GM18909 (cell line): ENCODE results near the gene CHIT1.

Source experiments
- ATAC-seq: cut with Tn5 transposase; IDR thresholded peaks from one replicate; pipeline ENCODE4 v1.9.1; 2021; ENCODE audit warnings: mild to moderate bottlenecking; ENCODE audit not compliant: unreplicated experiment, poor library complexity

Gene CHIT1

DNA sequence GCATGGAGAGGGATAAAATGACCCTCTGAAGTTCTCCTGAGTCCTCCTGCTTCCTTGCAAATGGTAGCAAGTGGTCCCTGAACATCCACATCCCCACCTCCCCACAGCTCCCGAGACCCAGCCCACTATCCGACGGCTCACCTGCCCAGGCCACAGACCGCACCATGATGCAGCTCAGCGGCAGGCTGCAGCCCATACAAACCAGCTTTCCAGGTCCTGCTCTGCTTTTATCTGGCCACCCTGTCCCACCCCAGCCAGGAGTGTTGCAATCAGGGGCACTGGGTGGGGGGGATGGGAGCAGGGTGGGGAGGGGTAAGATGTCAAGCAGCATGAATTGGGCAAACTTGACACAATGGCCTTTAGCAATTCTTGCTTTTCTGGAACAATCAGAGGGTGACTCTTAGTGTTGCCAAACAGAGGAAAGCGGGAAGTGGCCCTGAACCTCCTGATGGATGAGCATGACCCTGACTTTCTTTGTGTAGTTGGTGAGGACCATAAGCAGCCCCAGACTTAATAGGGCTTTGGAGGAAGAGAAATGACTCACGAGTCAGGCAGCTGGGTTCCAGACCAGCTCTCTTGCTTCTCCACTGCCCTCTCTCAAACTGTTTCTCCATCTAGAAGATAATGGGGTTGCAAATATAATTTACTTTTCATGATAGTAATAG is at the start of gene CHIT1:
CHIT1 (minus strand) TSS at position 203 of the 665 bp plus-strand sequence; CDS start at position 166, 37 bp downstream.
- ATAC-seq = no peak

- ATAC-seq = no peak
These were observed 49.5 kb upstream of the CHIT1 start for GRCh38 chr1:203278885-203279406.

- no peak for ATAC-seq
These were observed 48.8 kb upstream of the CHIT1 start for GRCh38 chr1:203278082-203278884.

DNA sequence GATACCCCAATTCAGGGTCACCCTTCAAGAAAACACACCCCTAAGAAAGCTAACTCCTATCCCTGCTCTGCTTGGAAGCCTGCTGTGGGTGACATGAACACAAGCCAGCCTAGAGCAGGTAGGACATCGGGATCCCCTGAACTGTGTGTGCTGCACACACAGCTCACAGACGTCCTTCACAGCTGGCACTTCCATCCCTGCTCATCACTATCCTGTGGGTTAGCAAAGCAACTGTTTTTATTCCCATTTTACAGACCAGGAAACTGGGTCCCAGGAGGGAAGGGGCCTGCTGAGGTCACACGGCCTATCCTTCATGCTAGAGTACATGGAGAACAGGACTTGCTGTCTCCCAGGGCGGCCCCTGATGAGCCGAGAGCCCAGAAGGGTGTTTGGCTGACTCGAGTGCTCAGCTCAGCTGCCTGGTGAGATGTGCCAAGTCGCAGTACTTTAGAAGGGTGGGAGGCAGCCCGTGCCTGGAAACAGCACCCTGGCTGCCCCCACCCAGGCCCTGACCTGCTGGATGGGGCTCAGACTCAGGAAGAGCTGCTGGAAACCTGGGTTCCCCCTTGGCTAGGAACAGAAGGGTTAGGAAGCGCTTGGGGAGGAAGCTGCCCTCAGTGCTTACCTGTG is 47.6 kb upstream of the CHIT1 start:
- no peak for ATAC-seq

DNA sequence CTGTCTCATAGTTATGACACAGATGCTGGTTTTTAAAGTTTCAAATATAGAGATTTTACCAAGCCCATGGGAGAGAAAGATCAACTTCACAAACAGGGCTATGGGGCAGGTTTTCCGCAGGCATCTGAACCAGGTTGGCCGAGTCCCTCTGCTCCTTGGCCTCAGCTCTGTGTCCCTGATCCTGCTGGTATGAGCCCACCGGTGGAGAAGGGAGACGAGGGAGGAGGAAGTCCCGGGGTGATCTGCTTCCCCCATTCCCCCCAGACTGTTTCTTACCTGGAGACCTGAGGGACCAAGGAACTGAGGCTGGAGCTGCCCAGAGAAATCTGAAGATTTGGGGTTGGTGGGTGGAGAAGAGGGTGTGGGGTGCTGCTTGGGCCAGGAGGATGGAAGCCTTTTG is 46.9 kb upstream of the CHIT1 start:
- ATAC-seq = no peak

DNA sequence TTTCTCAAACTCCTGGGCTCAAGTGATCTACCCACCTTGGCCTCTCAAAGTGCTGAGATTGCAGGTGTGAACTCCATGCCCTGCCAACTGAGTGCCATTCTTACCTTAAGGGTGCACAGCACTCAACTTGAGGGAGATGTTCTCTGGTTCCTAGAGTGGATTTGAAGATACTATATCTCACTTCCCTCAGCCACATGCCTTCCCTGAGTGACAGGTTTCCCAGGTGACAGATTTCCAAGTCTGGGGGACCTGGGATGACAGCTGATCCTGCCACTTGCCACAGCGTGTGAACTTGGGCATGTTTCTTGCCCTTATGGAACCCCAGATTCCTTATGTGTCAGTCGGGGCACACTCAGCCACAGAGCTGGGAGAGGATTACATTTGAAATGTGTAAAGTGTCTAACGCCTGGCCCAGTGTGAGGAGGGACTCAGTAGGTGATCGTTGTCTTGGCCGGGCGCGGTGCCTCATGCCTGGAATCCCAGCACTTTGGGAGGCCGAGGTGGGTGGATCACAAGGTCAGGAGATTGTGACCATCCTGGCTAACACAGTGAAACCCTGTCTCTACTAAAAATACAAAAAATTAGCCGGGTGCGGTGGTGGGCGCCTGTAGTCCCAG is 46.3 kb upstream of the CHIT1 start:
- no peak for ATAC-seq

DNA sequence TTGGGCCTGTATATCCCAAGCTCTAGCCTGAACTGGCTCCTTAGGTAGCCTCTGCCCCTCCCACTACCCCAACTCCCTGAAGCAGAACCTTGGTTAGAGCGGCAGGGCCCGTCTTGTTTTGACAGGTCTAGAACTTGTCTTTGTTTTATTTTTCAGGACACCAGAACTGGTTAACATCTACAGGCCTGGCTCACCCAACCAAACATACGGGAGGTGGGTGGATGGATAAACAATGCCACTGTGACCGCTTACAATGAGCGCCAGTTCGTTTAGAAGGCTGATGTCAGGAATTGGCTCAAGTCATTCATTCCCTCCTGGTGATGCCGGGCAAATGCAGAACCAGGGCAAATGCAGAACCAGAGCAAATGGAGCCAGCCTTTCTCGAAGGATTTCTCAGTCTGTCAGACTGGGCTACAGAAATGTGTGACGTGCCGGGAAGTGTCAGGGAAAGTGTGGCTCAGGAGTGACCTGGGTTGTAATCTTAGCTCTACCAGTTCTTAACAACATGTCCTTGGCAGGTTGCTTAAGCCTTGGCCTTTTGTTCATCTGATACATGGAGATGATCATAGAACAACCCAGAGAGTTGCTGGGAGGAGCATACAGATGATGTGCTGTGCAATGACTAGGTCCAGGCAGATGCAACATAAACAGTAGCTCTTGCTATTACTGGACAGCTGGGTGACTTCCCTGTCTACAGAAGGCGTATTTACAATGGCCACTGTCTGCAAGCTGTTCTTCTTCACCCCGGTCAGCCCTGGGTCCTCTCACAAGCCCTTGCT is 45.3 kb upstream of the CHIT1 start:
- ATAC-seq = no peak

GRCh38 chr1:203273869-203274602 is 44.6 kb upstream of the CHIT1 start:
- no peak for ATAC-seq

- peak; percentile 71 for ATAC-seq
These were observed 43.9 kb upstream of the CHIT1 start for GRCh38 chr1:203273206-203273868.

- ATAC-seq = no peak
These were observed 43.2 kb upstream of the CHIT1 start for GRCh38 chr1:203272633-203273205.

GRCh38 chr1:203271962-203272632 is 42.6 kb upstream of the CHIT1 start:
- no peak for ATAC-seq

DNA sequence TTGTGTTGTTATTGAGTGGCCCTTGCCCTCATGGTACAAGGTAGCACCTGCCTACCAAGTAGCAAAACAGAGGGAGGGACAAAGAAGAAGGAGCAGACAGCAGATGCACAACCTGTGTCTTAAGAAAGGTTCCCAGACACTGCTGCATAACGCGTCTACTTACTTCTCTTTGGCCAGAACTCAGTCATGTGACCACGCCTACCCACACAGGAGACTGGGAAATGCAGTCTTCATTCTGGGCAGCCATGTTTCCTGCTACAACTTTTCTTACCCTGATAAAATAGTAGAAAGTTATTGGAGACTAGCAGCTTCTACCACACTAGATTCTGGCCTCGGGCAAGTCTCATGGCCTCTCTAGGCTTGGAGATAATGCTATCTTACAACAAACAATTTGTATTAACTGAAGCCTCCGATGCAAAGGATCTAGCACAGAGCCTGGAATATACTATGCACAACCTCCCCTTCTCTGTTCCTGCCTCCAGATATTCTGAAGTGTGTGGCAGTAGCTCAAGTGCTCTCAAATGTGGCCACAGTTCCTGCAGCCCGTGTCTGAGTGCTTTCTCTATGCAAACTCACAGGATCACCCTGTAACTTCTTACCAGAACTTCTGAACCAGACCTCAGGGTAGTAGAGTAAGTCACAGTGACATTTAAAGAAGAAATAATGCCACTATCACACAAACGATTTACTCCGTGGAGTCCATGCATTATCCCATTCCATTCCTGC is 41.7 kb upstream of the CHIT1 start:
- ATAC-seq = no peak

DNA sequence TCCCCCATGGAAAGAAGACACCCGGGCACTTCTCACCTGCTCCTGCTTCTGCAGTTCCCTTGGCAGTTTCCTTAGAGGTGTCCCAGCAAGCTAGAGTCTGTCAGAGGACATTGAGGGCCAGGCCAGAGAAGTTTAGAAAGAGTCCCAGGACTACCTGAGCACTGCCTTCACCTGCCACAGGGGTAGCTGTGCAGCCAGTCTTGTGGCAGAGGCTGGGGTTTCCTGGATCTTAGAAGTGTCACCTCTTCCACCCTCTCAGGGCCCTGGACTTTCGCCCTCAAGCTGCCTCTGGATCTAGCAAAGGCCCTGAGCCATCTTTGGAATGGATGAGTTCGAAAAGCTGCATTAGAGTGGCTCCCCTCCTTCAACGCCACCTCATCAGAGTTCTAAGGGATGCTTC is 41.0 kb upstream of the CHIT1 start:
- ATAC-seq = no peak

- no peak for ATAC-seq
These were observed 40.2 kb upstream of the CHIT1 start for GRCh38 chr1:203269654-203270020.

DNA sequence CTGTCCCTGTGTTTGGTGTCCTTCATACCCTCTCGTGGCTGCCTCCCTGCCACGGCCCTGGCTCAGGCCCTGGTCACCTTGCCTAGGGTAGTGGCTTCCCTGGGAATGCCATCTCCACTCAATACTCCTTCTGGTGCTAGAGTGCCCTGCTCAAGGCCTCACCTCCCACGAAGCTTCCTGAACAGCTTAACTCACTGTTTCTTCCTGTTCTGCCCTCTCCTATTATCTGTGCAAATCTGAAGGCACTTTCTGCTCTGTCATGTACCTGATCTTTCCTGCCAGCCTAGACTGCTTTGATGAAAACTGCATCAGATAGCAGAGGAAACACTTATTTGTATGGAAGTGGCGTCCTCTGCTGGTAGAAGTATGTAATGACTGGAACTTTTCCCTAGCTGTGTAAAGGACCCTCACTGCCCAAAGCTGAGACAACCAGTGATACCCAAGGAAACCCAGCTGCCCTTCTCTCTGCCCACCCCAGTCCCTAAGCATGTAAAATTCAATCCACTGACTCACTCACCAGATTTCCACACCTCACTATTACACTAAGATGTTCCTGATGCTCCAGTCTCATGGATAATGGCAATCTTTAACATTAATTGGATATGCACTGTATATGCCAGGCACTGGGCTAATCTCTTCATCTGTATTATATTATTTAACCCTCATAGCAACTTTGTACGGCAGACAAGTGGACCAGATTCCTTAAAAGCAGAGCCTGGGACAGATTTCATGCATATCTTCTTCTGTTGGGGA is 39.6 kb upstream of the CHIT1 start:
- ATAC-seq = no peak

DNA sequence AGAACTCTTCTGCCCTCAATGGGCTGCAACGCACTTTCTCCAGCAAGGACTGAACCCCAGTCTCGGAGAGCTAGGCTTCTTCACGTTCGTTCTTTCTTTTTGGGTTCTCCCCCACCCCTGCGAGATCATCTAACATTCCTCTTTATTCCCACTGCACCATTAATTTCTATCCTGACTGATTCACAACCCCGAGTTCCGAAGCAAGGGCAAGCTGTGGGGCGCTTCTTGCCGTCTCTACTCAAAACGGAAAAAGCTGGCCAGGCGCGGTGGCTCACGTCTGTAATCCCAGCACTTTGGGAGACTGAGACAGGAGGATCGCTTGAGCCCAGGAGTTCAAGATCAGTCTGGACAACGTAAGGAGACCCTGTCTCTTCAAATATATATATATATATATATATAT is 38.4 kb upstream of the CHIT1 start:
- ATAC-seq = no peak
